GM13976 (cell line): ENCODE data around the gene GNPAT.

Source experiments
- DNase-seq: peaks from one replicate; pipeline ENCODE4 v3.0.0; 2012; ENCODE audit warnings: low spot score
- CTCF ChIP-seq: IDR thresholded peaks from 2 replicates; pipeline ENCODE4 v1.5.1; 2012; ENCODE audit warnings: borderline replicate concordance, mild to moderate bottlenecking; ENCODE audit not compliant: insufficient read depth; ENCODE audit errors: extremely low read depth, missing control alignments, control extremely low read depth
- in situ Hi-C: fragments of 300-500 bp; cut with MboI; formaldehyde crosslinking; loops from one replicate; pipeline ENCODE4 v1.12.0; 2022; ENCODE audit warnings: low sequenced_read_pairs, mixed read lengths, inconsistent platforms; ENCODE audit not compliant: unreplicated experiment

The GNPAT gene

GRCh38 chr1:231266811-231267322 is 25.9 kb downstream of the GNPAT start:
- TF ChIP-seq CTCF = no peak
- no peak for DNase-seq
- in situ Hi-C loops = no loop called here

- no peak for TF ChIP-seq CTCF
- in situ Hi-C loops = no loop called here
- DNase-seq = no peak
Measured at GRCh38 chr1:231272173-231272572, 31.2 kb downstream of the GNPAT start.

GRCh38 chr1:231272880-231273279 is 31.9 kb downstream of the GNPAT start:
- in situ Hi-C loops = no loop called here
- no peak for DNase-seq
- no peak for TF ChIP-seq CTCF

- in situ Hi-C loops = no loop called here
- no peak for DNase-seq
- no peak for TF ChIP-seq CTCF
Measured at GRCh38 chr1:231274119-231274825, 33.3 kb downstream of the GNPAT start.

GRCh38 chr1:231278100-231278790 is 37.2 kb downstream of the GNPAT start:
- no peak for DNase-seq
- in situ Hi-C loops = no loop called here
- no peak for TF ChIP-seq CTCF

- in situ Hi-C loops = no loop called here
- DNase-seq = no peak
- no peak for TF ChIP-seq CTCF
Measured at GRCh38 chr1:231279081-231279480, 38.1 kb downstream of the GNPAT start.
